RCC 7860 (cell line): ENCODE results near the gene RABGAP1.
A peak's percentile ranks its signal among the peaks of the same experiment; 100 is the strongest.

Source experiments
- DNase-seq: peaks from one replicate; pipeline ENCODE4 v3.0.0-alpha.2; 2015; ENCODE audit warnings: low spot score
- FAIRE-seq: peaks from 2 replicates; lab custom pipeline; 2012; peaks lifted over from hg19 to GRCh38; lab: Jason Lieb, UNC

RABGAP1 gene

GRCh38 chr9:122944960-122945888 lies 4.4 kb downstream of the RABGAP1 start:
- no peak for FAIRE-seq
- DNase-seq: no peak

- FAIRE-seq (no peak), DNase-seq (no peak)
Measured at GRCh38 chr9:122946461-122947005, 5.7 kb downstream of the RABGAP1 start.

GRCh38 chr9:122948313-122948712 lies 7.5 kb downstream of the RABGAP1 start:
- DNase-seq (no peak), FAIRE-seq (no peak)

- DNase-seq (no peak), FAIRE-seq (no peak)
Measured at GRCh38 chr9:122949696-122950095, 8.9 kb downstream of the RABGAP1 start.

- FAIRE-seq: no peak
- no peak for DNase-seq
Measured at GRCh38 chr9:122950263-122950662, 9.4 kb downstream of the RABGAP1 start.

- FAIRE-seq: no peak
- DNase-seq: no peak
Measured at GRCh38 chr9:122951056-122951455, 10.2 kb downstream of the RABGAP1 start.

- no peak for FAIRE-seq
- no peak for DNase-seq
Measured at GRCh38 chr9:122954253-122954691, 13.5 kb downstream of the RABGAP1 start.

GRCh38 chr9:122955961-122956360 lies 15.1 kb downstream of the RABGAP1 start:
- DNase-seq: no peak
- FAIRE-seq: no peak

GRCh38 chr9:122961139-122961538 lies 20.3 kb downstream of the RABGAP1 start:
- no peak for DNase-seq
- no peak for FAIRE-seq

- no peak for DNase-seq
- no peak for FAIRE-seq
Measured at GRCh38 chr9:122975196-122975595, 34.4 kb downstream of the RABGAP1 start.

GRCh38 chr9:122978601-122979000 lies 37.8 kb downstream of the RABGAP1 start:
- FAIRE-seq: no peak
- DNase-seq: peak; percentile 42

GRCh38 chr9:122986010-122986409 lies 45.2 kb downstream of the RABGAP1 start:
- FAIRE-seq (no peak), DNase-seq (no peak)

GRCh38 chr9:122988141-122988540 lies 47.3 kb downstream of the RABGAP1 start:
- DNase-seq (no peak), FAIRE-seq (no peak)

- DNase-seq (no peak), FAIRE-seq (no peak)
Measured at GRCh38 chr9:122988920-122989621, 48.3 kb downstream of the RABGAP1 start.

GRCh38 chr9:122991370-122991830 lies 50.6 kb downstream of the RABGAP1 start:
- DNase-seq: peak; percentile 85
- peak; percentile 96 for FAIRE-seq

- DNase-seq (no peak), FAIRE-seq (peak; percentile 33)
Measured at GRCh38 chr9:122996586-122996985, 55.8 kb downstream of the RABGAP1 start.

GRCh38 chr9:122998448-122998847 lies 57.6 kb downstream of the RABGAP1 start:
- FAIRE-seq (no peak), DNase-seq (no peak)

- no peak for DNase-seq
- FAIRE-seq: no peak
Measured at GRCh38 chr9:123000371-123001068, 59.7 kb downstream of the RABGAP1 start.

- DNase-seq: no peak
- FAIRE-seq: no peak
Measured at GRCh38 chr9:123002754-123003153, 61.9 kb downstream of the RABGAP1 start.

GRCh38 chr9:123003466-123003865 lies 62.6 kb downstream of the RABGAP1 start:
- DNase-seq: no peak
- FAIRE-seq: no peak

GRCh38 chr9:123005964-123006363 lies 65.1 kb downstream of the RABGAP1 start:
- DNase-seq (no peak), FAIRE-seq (no peak)
